BJ (cell line): ENCODE data around the gene COL4A1. TPM values are rescaled to one million over a fixed set of nuclear protein-coding genes. Genes with fewer than 3 reads are reported as not detected.

ENCODE experiments used
- CTCF ChIA-PET: fragments of 350-600 bp; formaldehyde crosslinking; extraction: SDS; loops from one replicate; lab custom pipeline; 2021; ENCODE audit warnings: antibody characterized with exemption, inconsistent platforms; lab: Yijun Ruan, JAX
- POLR2A ChIA-PET: fragments of 300-600 bp; sonication (Branson Sonifier 250); formaldehyde crosslinking; extraction: SDS; loops from one replicate; lab custom pipeline; 2021; ENCODE audit warnings: antibody characterized with exemption; lab: Charles Lee
- DNase-seq: peaks from one replicate; pipeline ENCODE4 v3.0.0-alpha.2; 2011; ENCODE audit warnings: low read depth
- H3K27me3 ChIP-seq: 2 replicates; pipeline ENCODE4 v1.6.0; 2011; ENCODE audit warnings: low read length; ENCODE audit not compliant: control insufficient read depth, insufficient read depth
- H3K36me3 ChIP-seq: 2 replicates; pipeline ENCODE4 v1.5.1; 2011; ENCODE audit warnings: low read length; ENCODE audit not compliant: control insufficient read depth, insufficient read depth
- H3K4me3 ChIP-seq: 2 replicates; pipeline ENCODE4 v1.5.1; 2011; ENCODE audit warnings: low read depth, mild to moderate bottlenecking, control low read depth, low read length
- CTCF ChIP-seq: IDR thresholded peaks from 2 replicates; pipeline ENCODE4 v1.5.1; 2011; ENCODE audit warnings: low read depth, mild to moderate bottlenecking, control low read depth, inconsistent platforms, low read length, moderate library complexity; ENCODE audit not compliant: insufficient read depth
- polyA plus RNA-seq: library from polyadenylated mRNA; depleted of rRNA; stranded (reverse); fragments of >200 nt; gene quantifications from 2 replicates; pipeline ENCODE4 v1.2.3, GENCODE V29; 2011

COL4A1 gene
- polyA plus RNA-seq, 1 experiment = 375 TPM

DNA sequence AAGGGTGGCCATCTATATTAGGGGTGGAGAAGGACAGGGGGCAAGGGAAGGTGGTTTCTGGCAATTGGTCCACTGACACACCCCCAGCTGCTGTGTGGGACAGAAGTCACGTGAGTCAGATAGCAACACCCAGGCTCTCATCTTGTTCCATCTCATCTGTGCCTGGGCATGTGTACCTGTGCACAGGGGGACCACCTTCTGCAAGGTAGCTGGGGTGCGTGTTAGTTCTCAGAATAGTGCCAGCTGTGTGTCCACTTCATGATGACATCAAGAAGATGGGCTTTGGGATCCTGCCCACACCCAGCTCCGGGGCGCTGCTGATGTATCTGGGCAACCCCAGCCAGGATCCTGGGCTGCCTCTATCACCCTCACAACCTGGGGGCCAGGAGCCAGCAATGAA, 38.7 kb upstream of the COL4A1 start:
- CTCF ChIA-PET = no interaction called here
- Histone ChIP-seq H3K4me3 (no peak overlapping the region), H3K36me3 (no peaks in the 10 kb centered on the region), H3K27me3 (no peaks in the 10 kb centered on the region)
- no peak for DNase-seq
- POLR2A ChIA-PET = no interaction called here
- TF ChIP-seq CTCF = no peak

- Histone ChIP-seq H3K4me3 (no peak overlapping the region), H3K36me3 (no peaks in the 10 kb centered on the region), H3K27me3 (no peaks in the 10 kb centered on the region)
- ChIA-PET POLR2A (no interaction called here), CTCF (no interaction called here)
- DNase-seq = no peak
- no peak for TF ChIP-seq CTCF
Measured at GRCh38 chr13:110345266-110345665, 38.3 kb upstream of the COL4A1 start.

- POLR2A ChIA-PET = no interaction called here
Measured at GRCh38 chr13:110344320-110344719, 37.4 kb upstream of the COL4A1 start.

DNA sequence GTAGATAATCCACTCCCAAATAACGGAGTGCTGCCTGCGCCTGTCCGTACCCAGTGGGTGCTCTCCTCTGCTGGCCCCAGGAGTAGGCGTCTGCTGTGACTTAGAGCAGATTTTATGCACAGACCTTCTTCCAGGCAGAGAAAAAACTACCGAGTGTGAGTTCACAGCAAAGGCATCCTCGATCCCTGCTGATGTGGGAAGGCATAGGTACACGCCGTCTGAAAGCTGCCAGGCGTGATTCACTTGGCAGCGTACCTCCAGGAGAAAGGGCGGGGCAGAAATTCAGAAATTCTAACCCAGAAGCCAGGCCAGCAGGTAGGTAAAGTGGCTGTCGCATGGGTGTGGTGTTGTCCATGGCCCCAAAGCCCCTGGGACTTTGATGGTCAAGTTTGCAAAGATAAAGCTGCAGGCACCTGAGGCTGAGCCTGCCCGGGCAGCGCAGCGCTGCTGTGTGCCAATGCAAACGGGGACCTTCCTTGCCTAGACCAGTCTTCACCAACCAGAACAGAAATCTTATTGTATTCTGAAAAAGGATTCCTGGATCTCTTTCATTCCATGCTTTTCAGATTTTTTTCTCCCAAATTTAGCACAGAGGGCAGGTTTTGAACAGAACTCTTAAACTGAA, 36.4 kb upstream of the COL4A1 start:
- no peak for DNase-seq
- no peaks in the 10 kb centered on the region for H3K36me3 ChIP-seq
- no peak for TF ChIP-seq CTCF
- no peak overlapping the region for H3K4me3 ChIP-seq
- no peaks in the 10 kb centered on the region for H3K27me3 ChIP-seq
- ChIA-PET CTCF (interaction anchor here (0.9 kb wide), 2 partner anchors 16 to 69 kb away, joined by 3 read pairs; no protein-coding TSS in a partner anchor), POLR2A (no interaction called here)

More at GRCh38 chr13:110344320-110344719, 37.4 kb upstream of the COL4A1 start:
- Histone ChIP-seq H3K27me3 (no peaks in the 10 kb centered on the region), H3K4me3 (no peak overlapping the region), H3K36me3 (no peaks in the 10 kb centered on the region)
- no peak for TF ChIP-seq CTCF
- DNase-seq = no peak
- CTCF ChIA-PET = interaction anchor here (0.9 kb wide), 1 partner anchor 17 kb away, joined by 3 read pairs; no protein-coding TSS in a partner anchor

GRCh38 chr13:110342474-110342873, 35.5 kb upstream of the COL4A1 start:
- POLR2A ChIA-PET = no interaction called here
- DNase-seq = no peak
- TF ChIP-seq CTCF = no peak
- H3K4me3 ChIP-seq = no peak overlapping the region
- CTCF ChIA-PET = interaction anchor here (0.9 to 1.5 kb wide), 2 partner anchors 69 to 95 kb away, joined by 3 to 4 read pairs; no protein-coding TSS in a partner anchor
- H3K27me3 ChIP-seq = no peaks in the 10 kb centered on the region
- H3K36me3 ChIP-seq = no peaks in the 10 kb centered on the region
